Ureter (tissue), 1 donor: ENCODE results near the gene GPC5. TPM values are rescaled to one million over a fixed set of nuclear protein-coding genes. Genes with fewer than 3 reads are reported as not detected.
"Not testable (repeated sequence)": the region's sequence is repeated elsewhere in the genome, so short reads cannot be mapped to it uniquely, and the experiment has no call there.

Source experiments
- DNase-seq: peaks from one replicate; pipeline ENCODE4 v3.0.0-alpha.2; 2020; ENCODE audit warnings: low spot score
- total RNA-seq: library from RNA; stranded (reverse); gene quantifications from one replicate; pipeline ENCODE4 v1.2.4, GENCODE V29; 2023
- donor health status: DM: yes; HTN: yes; CAD: no.

Gene GPC5
- 0.39 TPM for total RNA-seq

GRCh38 chr13:91398413-91399188, at the start of gene GPC5:
GPC5 (plus strand) TSS chr13:91398621.
- peak; percentile 69 for DNase-seq

GRCh38 chr13:91348906-91349435, 49.5 kb upstream of the GPC5 start:
- peak; percentile 94 for DNase-seq

- no peak for DNase-seq
These were observed 48.2 kb upstream of the GPC5 start for GRCh38 chr13:91349992-91350911.

GRCh38 chr13:91351123-91351522, 47.3 kb upstream of the GPC5 start:
- DNase-seq: no peak

GRCh38 chr13:91351980-91352379, 46.4 kb upstream of the GPC5 start:
- DNase-seq: no peak

- DNase-seq: not testable (repeated sequence)
These were observed 45.5 kb upstream of the GPC5 start for GRCh38 chr13:91352891-91353290.

- DNase-seq: no peak
These were observed 44.9 kb upstream of the GPC5 start for GRCh38 chr13:91353494-91353893.

- DNase-seq: no peak
These were observed 43.2 kb upstream of the GPC5 start for GRCh38 chr13:91355099-91355825.

GRCh38 chr13:91355826-91356710, 42.4 kb upstream of the GPC5 start:
- no peak for DNase-seq

- DNase-seq: no peak
These were observed 41.4 kb upstream of the GPC5 start for GRCh38 chr13:91356919-91357612.

- DNase-seq: no peak
These were observed 40.6 kb upstream of the GPC5 start for GRCh38 chr13:91357613-91358386.

GRCh38 chr13:91358387-91358782, 40.0 kb upstream of the GPC5 start:
- no peak for DNase-seq

GRCh38 chr13:91359111-91359510, 39.3 kb upstream of the GPC5 start:
- no peak for DNase-seq

- DNase-seq: no peak
These were observed 38.8 kb upstream of the GPC5 start for GRCh38 chr13:91359631-91360030.

GRCh38 chr13:91360246-91360751, 38.1 kb upstream of the GPC5 start:
- DNase-seq: no peak

GRCh38 chr13:91361755-91362271, 36.6 kb upstream of the GPC5 start:
- DNase-seq: no peak

GRCh38 chr13:91362908-91363307, 35.5 kb upstream of the GPC5 start:
- DNase-seq: no peak

GRCh38 chr13:91368101-91368500, 30.3 kb upstream of the GPC5 start:
- DNase-seq: no peak
